Neural cell (in vitro differentiated cells): ENCODE results near the gene ALOX12B. TPM values are rescaled to one million over a fixed set of nuclear protein-coding genes. Genes with fewer than 3 reads are reported as not detected.
"Not testable (repeated sequence)": the region's sequence is repeated elsewhere in the genome, so short reads cannot be mapped to it uniquely, and the experiment has no call there.

Experiments used
- H2AFZ ChIP-seq: fragments of 200-600, 300-800 bp; sonication (generic), shearing (Covaris generic); 2 replicates; pipeline ENCODE4 v1.6.0; 2014; ENCODE audit warnings: low read depth, mild to moderate bottlenecking, antibody characterized with exemption, low read length, moderate library complexity
- H3F3A ChIP-seq: fragments of 200-600 bp; shearing (Covaris generic); 2 replicates; pipeline ENCODE4 v1.6.1; 2016; ENCODE audit warnings: mild to moderate bottlenecking, moderate library complexity, mixed read lengths, antibody characterized with exemption, low read length; ENCODE audit not compliant: insufficient read depth, poor library complexity, severe bottlenecking
- H3K27ac ChIP-seq: fragments of 200-600, 300-800 bp; sonication (generic), shearing (Covaris generic); 2 replicates; pipeline ENCODE4 v1.5.1; 2014; ENCODE audit warnings: mild to moderate bottlenecking, low read length, moderate library complexity
- H3K27me3 ChIP-seq: fragments of 300-800, 200-600 bp; sonication (generic), shearing (Covaris generic); 2 replicates; pipeline ENCODE4 v1.6.0; 2014; ENCODE audit warnings: mild to moderate bottlenecking, low read depth, low read length, moderate library complexity; ENCODE audit not compliant: insufficient read depth
- H3K36me3 ChIP-seq: fragments of 300-800, 200-600 bp; sonication (generic), shearing (Covaris generic); 2 replicates; pipeline ENCODE4 v1.5.1; 2014; ENCODE audit warnings: mild to moderate bottlenecking, antibody characterized with exemption, low read length, moderate library complexity; ENCODE audit not compliant: insufficient read depth
- H3K4me2 ChIP-seq: fragments of 300-800, 200-600 bp; sonication (generic), shearing (Covaris generic); 2 replicates; pipeline ENCODE4 v1.6.0; 2014; ENCODE audit warnings: mild to moderate bottlenecking, low read length
- H3K4me3 ChIP-seq: fragments of 300-800, 200-600 bp; sonication (generic), shearing (Covaris generic); 2 replicates; pipeline ENCODE4 v1.5.1; 2014; ENCODE audit warnings: mild to moderate bottlenecking, low read length, moderate library complexity
- H3K79me2 ChIP-seq: fragments of 200-600 bp; shearing (Covaris generic); replicated peaks from 2 replicates; pipeline ENCODE4 v1.6.0; 2014; ENCODE audit warnings: mild to moderate bottlenecking, low read length, moderate library complexity; ENCODE audit not compliant: insufficient read depth
- H3K9ac ChIP-seq: fragments of 300-800, 200-600 bp; sonication (generic), shearing (Covaris generic); 2 replicates; pipeline ENCODE4 v1.6.1; 2016; ENCODE audit warnings: mild to moderate bottlenecking, low read length, mixed read lengths
- H3K9me2 ChIP-seq: fragments of 200-600 bp; shearing (Covaris generic); 2 replicates; pipeline ENCODE4 v1.6.1; 2016; ENCODE audit warnings: mild to moderate bottlenecking, low read length, mixed read lengths; ENCODE audit not compliant: insufficient read depth
- H3K9me3 ChIP-seq: fragments of 200-600, 300-800 bp; sonication (generic), shearing (Covaris generic); 2 replicates; pipeline ENCODE4 v1.6.1; 2016; ENCODE audit warnings: mild to moderate bottlenecking, mixed run types, low read length, moderate library complexity, mixed read lengths
- H4K20me1 ChIP-seq: fragments of 200-600 bp; shearing (Covaris generic); 2 replicates; pipeline ENCODE4 v1.6.1; 2016; ENCODE audit warnings: mild to moderate bottlenecking, mixed run types; ENCODE audit not compliant: insufficient read depth
- EP300 ChIP-seq: fragments of 450-650 bp; conservative IDR thresholded peaks from 2 replicates; pipeline ENCODE4 v1.6.1; 2014; ENCODE audit warnings: antibody characterized with exemption, mild to moderate bottlenecking, moderate library complexity; ENCODE audit not compliant: poor library complexity, severe bottlenecking
- EZH2 ChIP-seq: fragments of 200-600, 300-800 bp; shearing (Covaris generic), sonication (generic); IDR thresholded peaks from 2 replicates; pipeline ENCODE4 v1.6.1; 2014; ENCODE audit warnings: antibody characterized with exemption, low read length, borderline replicate concordance, mild to moderate bottlenecking; ENCODE audit not compliant: insufficient read depth, poor library complexity, severe bottlenecking
- MXI1 ChIP-seq: fragments of 450-650 bp; conservative IDR thresholded peaks from 2 replicates; pipeline ENCODE4 v1.6.1; 2014; ENCODE audit warnings: antibody characterized with exemption, mild to moderate bottlenecking; ENCODE audit not compliant: poor library complexity, severe bottlenecking
- POLR2AphosphoS5 ChIP-seq: IDR thresholded peaks from 2 replicates; pipeline ENCODE4 v1.6.1; 2012
- RAD21 ChIP-seq: fragments of 450-650 bp; conservative IDR thresholded peaks from 2 replicates; pipeline ENCODE4 v1.6.1; 2014; ENCODE audit warnings: antibody characterized with exemption, mild to moderate bottlenecking, moderate library complexity
- SMC3 ChIP-seq: fragments of 450-650 bp; conservative IDR thresholded peaks from 2 replicates; pipeline ENCODE4 v1.6.1; 2014; ENCODE audit warnings: antibody characterized with exemption, mild to moderate bottlenecking, moderate library complexity; ENCODE audit not compliant: poor library complexity
- TAF1 ChIP-seq: IDR thresholded peaks from 2 replicates; pipeline ENCODE4 v1.6.1; 2012; ENCODE audit warnings: low read depth
- polyA plus RNA-seq: library from polyadenylated mRNA; depleted of rRNA; stranded (reverse); fragments of >200 nt; gene quantifications from 2 replicates; pipeline ENCODE4 v1.2.3, GENCODE V29; 2014
- small RNA-seq, 3 experiments: library from RNA; depleted of rRNA; stranded (forward); fragments of <200 nt; gene quantifications; one replicate each; pipeline ENCODE3, GENCODE V24; 2012
- TF ChIP-seq, protein P1 (sequence below): IDR thresholded peaks from 2 replicates; pipeline ENCODE4 v1.6.1; 2012; ENCODE audit warnings: borderline replicate concordance
- TF ChIP-seq, protein P2 (sequence below): fragments of 450-650 bp; IDR thresholded peaks from 2 replicates; pipeline ENCODE4 v1.5.1; 2014; ENCODE audit warnings: antibody characterized with exemption, mild to moderate bottlenecking, moderate library complexity; ENCODE audit not compliant: poor library complexity, severe bottlenecking

Gene ALOX12B
- polyA plus RNA-seq, 1 donor from 2014 or later: 0.31 TPM

DNA sequence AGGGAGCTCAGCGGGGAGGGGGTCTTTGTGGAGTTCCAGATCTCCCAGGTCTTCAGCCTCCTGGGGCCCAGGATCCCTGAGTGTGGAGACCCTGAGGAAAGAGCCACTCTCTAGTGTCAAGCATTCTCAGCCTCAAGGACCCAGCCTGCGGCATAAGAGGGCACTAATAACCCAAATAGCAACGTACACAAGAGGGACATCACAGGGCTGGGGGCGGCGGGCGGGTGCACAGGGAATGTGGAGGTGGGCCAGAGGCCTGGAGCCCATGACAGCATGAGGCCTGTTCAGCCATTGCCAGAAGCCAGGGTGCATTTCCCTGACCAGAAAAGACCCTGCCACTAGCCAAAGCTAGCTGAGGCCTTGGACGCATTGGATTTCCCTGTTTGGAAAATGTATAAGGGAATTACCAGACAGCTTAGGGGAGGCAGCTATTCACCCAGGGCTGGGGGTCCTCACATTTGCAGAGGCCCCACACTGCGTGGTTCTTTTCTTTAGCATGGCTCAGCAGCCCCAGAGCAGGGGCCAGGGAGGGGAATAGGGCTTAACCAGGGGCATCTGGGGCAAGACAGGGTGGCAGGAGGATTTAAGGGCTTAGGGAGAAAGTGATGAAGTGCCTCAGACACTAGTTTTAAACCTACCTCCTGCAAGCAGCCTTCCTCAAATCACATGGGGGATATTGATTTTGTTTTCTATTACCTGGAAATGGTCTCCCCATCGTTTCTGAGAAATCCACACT, 62.2 kb downstream of the ALOX12B start:
- Histone ChIP-seq H3K9ac (no peak overlapping the region), H3K27me3 (no peaks in the 10 kb centered on the region), H3K4me2 (no peak overlapping the region), H3K9me3 (no peaks in the 10 kb centered on the region), H2AFZ (no peak overlapping the region), H3K36me3 (no peaks in the 10 kb centered on the region), H4K20me1 (no peaks in the 10 kb centered on the region), H3K9me2 (no peaks in the 10 kb centered on the region), H3K4me3 (no peak overlapping the region), H3F3A (no peaks in the 10 kb centered on the region), H3K79me2 (no peaks in the 10 kb centered on the region), H3K27ac (no peak overlapping the region)
- TF ChIP-seq SMC3 (no peak), TAF1 (no peak), POLR2AphosphoS5 (no peak), EZH2 (no peak), RAD21 (no peak), MXI1 (no peak), EP300 (no peak)
- TF ChIP-seq, protein P1, sequence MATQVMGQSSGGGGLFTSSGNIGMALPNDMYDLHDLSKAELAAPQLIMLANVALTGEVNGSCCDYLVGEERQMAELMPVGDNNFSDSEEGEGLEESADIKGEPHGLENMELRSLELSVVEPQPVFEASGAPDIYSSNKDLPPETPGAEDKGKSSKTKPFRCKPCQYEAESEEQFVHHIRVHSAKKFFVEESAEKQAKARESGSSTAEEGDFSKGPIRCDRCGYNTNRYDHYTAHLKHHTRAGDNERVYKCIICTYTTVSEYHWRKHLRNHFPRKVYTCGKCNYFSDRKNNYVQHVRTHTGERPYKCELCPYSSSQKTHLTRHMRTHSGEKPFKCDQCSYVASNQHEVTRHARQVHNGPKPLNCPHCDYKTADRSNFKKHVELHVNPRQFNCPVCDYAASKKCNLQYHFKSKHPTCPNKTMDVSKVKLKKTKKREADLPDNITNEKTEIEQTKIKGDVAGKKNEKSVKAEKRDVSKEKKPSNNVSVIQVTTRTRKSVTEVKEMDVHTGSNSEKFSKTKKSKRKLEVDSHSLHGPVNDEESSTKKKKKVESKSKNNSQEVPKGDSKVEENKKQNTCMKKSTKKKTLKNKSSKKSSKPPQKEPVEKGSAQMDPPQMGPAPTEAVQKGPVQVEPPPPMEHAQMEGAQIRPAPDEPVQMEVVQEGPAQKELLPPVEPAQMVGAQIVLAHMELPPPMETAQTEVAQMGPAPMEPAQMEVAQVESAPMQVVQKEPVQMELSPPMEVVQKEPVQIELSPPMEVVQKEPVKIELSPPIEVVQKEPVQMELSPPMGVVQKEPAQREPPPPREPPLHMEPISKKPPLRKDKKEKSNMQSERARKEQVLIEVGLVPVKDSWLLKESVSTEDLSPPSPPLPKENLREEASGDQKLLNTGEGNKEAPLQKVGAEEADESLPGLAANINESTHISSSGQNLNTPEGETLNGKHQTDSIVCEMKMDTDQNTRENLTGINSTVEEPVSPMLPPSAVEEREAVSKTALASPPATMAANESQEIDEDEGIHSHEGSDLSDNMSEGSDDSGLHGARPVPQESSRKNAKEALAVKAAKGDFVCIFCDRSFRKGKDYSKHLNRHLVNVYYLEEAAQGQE: no peak
- TF ChIP-seq, protein P2, sequence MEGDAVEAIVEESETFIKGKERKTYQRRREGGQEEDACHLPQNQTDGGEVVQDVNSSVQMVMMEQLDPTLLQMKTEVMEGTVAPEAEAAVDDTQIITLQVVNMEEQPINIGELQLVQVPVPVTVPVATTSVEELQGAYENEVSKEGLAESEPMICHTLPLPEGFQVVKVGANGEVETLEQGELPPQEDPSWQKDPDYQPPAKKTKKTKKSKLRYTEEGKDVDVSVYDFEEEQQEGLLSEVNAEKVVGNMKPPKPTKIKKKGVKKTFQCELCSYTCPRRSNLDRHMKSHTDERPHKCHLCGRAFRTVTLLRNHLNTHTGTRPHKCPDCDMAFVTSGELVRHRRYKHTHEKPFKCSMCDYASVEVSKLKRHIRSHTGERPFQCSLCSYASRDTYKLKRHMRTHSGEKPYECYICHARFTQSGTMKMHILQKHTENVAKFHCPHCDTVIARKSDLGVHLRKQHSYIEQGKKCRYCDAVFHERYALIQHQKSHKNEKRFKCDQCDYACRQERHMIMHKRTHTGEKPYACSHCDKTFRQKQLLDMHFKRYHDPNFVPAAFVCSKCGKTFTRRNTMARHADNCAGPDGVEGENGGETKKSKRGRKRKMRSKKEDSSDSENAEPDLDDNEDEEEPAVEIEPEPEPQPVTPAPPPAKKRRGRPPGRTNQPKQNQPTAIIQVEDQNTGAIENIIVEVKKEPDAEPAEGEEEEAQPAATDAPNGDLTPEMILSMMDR: no peak

DNA sequence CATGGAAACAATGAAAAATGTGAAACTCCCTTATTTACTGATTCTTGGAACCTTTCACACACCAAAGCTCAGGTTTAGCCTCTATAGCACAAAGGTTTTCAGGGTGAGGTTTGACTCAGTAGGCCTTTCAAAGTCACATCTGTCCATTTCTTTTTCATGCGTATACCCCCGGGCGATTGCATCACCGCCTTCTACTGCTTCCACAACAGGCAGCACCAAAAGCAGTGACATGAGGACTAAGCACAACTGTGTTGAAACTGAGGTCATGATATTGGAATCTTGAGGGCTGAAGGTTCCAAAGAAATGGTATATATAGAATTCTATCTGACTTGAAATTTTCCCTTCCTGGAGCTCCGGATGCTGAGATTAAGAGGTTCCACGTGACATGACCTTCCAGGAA, 63.4 kb downstream of the ALOX12B start:
- not testable (repeated sequence) for H3K9me3 ChIP-seq, H3K27me3 ChIP-seq, H3K9me2 ChIP-seq, H3K9ac ChIP-seq, H3K79me2 ChIP-seq, H3F3A ChIP-seq, H3K4me2 ChIP-seq, H4K20me1 ChIP-seq, H3K4me3 ChIP-seq, H2AFZ ChIP-seq, H3K27ac ChIP-seq, H3K36me3 ChIP-seq

Small RNA genes lying within 50 kb of the gene (small RNA-seq; reads per million reads assigned to genes)
- gene MIR4314: 0 reads per million in 3 experiments

Other genes starting within 250 kb of the ALOX12B start
- 4.2 and 6.7 TPM in 2 replicates for gene TMEM88, start 232.7 kb downstream of the ALOX12B start, polyA plus RNA-seq
- gene NAA38, start 230.2 kb downstream of the ALOX12B start, polyA plus RNA-seq: 99.5 and 110 TPM in 2 replicates
- 21.1 and 30.4 TPM in 2 replicates for gene CYB5D1, start 229.7 kb downstream of the ALOX12B start, polyA plus RNA-seq
- gene CHD3, start 198.9 kb downstream of the ALOX12B start, polyA plus RNA-seq: 115 and 159 TPM in 2 replicates
- 69.9 and 81.4 TPM in 2 replicates for gene RNF227, start 171.4 kb downstream of the ALOX12B start, polyA plus RNA-seq
- gene KCNAB3, start 157.9 kb downstream of the ALOX12B start, polyA plus RNA-seq: 5.6 and 7.6 TPM in 2 replicates
- gene TRAPPC1, start 155.8 kb downstream of the ALOX12B start, polyA plus RNA-seq: 34.0 and 38.3 TPM in 2 replicates
- 48.7 and 52.0 TPM in 2 replicates for gene CNTROB, start 155.5 kb downstream of the ALOX12B start, polyA plus RNA-seq
- 0.07 and 0.10 TPM in 2 replicates for gene GUCY2D, start 85.1 kb downstream of the ALOX12B start, polyA plus RNA-seq
- not detected in 2 replicates for gene ALOX15B, start 48.7 kb downstream of the ALOX12B start, polyA plus RNA-seq
- gene ALOXE3, start 30.8 kb upstream of the ALOX12B start, polyA plus RNA-seq: 0.77 and 1.6 TPM in 2 replicates
- 7.3 and 15.3 TPM in 2 replicates for gene HES7, start 36.4 kb upstream of the ALOX12B start, polyA plus RNA-seq
- 1.9 and 2.0 TPM in 2 replicates for gene PER1, start 64.7 kb upstream of the ALOX12B start, polyA plus RNA-seq
- 91.6 and 98.3 TPM in 2 replicates for gene VAMP2, start 75.2 kb upstream of the ALOX12B start, polyA plus RNA-seq
- gene TMEM107, start 88.7 kb upstream of the ALOX12B start, polyA plus RNA-seq: 23.3 and 31.7 TPM in 2 replicates
- gene BORCS6, start 102.5 kb upstream of the ALOX12B start, polyA plus RNA-seq: 12.1 and 13.7 TPM in 2 replicates
- 0.84 and 4.8 TPM in 2 replicates for gene AURKB, start 122.9 kb upstream of the ALOX12B start, polyA plus RNA-seq
- gene CTC1, start 160.3 kb upstream of the ALOX12B start, polyA plus RNA-seq: 11.9 and 16.5 TPM in 2 replicates
- gene PFAS, start 161.6 kb upstream of the ALOX12B start, polyA plus RNA-seq: 11.0 and 11.7 TPM in 2 replicates
- gene RANGRF, start 201.0 kb upstream of the ALOX12B start, polyA plus RNA-seq: 20.9 and 42.5 TPM in 2 replicates
- 0.25 TPM in 1 of 2 replicates, not detected in the other for gene SLC25A35, start 207.7 kb upstream of the ALOX12B start, polyA plus RNA-seq
- 0.10 and 0.14 TPM in 2 replicates for gene ARHGEF15, start 222.5 kb upstream of the ALOX12B start, polyA plus RNA-seq